ENCODE results near the gene NCOA7. TPM values are rescaled to one million over a fixed set of nuclear protein-coding genes. Genes with fewer than 3 reads are reported as not detected.
"Not testable (repeated sequence)": the region's sequence is repeated elsewhere in the genome, so short reads cannot be mapped to it uniquely, and the experiment has no call there.

Gene NCOA7
- total RNA-seq, 1 experiment from 2014 or later = 67.9 TPM

GRCh38 chr6:125966569-125966968 lies 175.8 kb downstream of the NCOA7 start:
- peaks cover 11% of the 10 kb centered on the region for H3K4me1 Mint-ChIP-seq (ENCODE audit: low read depth, unreplicated experiment)
- intact Hi-C loops (cut with micrococcal nuclease; ENCODE audit: unreplicated experiment) = no loop called here
- H3K4me3 ChIP-seq (ENCODE audit: low read depth, low read length) = no peak overlapping the region
- H3K36me3 ChIP-seq (ENCODE audit: control insufficient read depth, insufficient read depth, low read length) = 0 out of 2 replicates have a peak, but pooled peaks cover 1% of the 10 kb centered on the region
- peaks cover 19% of the 10 kb centered on the region for H3K4me1 ChIP-seq
- H3K4me3 Mint-ChIP-seq (ENCODE audit: unreplicated experiment) = no peak overlapping the region
- no peak for TF ChIP-seq CTCF (IDR thresholded peaks at IDR 0.05; ENCODE audit: insufficient read depth in 1 of 2, low read depth in 1 of 2, low read length in 1 of 2, severe bottlenecking in 1 of 2, unreplicated experiment in 1 of 2)
- no peaks in the 10 kb centered on the region for H3K27me3 ChIP-seq (replicated peaks; ENCODE audit: control insufficient read depth, insufficient read depth, low read length)
- DNase-seq = no peak
- no peak overlapping the region for H3K27ac Mint-ChIP-seq (ENCODE audit: unreplicated experiment)
- no peaks in the 10 kb centered on the region for H3K27me3 Mint-ChIP-seq (ENCODE audit: insufficient read depth, unreplicated experiment)
- no peaks in the 10 kb centered on the region for H3K9me3 Mint-ChIP-seq (ENCODE audit: unreplicated experiment)
- POLR2A ChIA-PET = no interaction called here
- H3K9me3 ChIP-seq = no peaks in the 10 kb centered on the region
- no TSS peak for BruUV-seq (replicated peaks)
- peaks cover 10% of the 10 kb centered on the region for H3K36me3 Mint-ChIP-seq (ENCODE audit: insufficient read depth, unreplicated experiment)
- CTCF ChIA-PET = no interaction called here

GRCh38 chr6:125968493-125968892 lies 177.7 kb downstream of the NCOA7 start:
- Mint-ChIP-seq H3K27me3 (ENCODE audit: insufficient read depth, unreplicated experiment) (no peaks in the 10 kb centered on the region), H3K27ac (ENCODE audit: unreplicated experiment) (no peak overlapping the region), H3K4me1 (ENCODE audit: low read depth, unreplicated experiment) (peaks cover 3% of the 10 kb centered on the region), H3K4me3 (ENCODE audit: unreplicated experiment) (no peak overlapping the region), H3K36me3 (ENCODE audit: insufficient read depth, unreplicated experiment) (peaks cover 10% of the 10 kb centered on the region), H3K9me3 (ENCODE audit: unreplicated experiment) (no peaks in the 10 kb centered on the region)
- intact Hi-C loops (cut with micrococcal nuclease; ENCODE audit: unreplicated experiment) = no loop called here
- no peak for TF ChIP-seq CTCF (IDR thresholded peaks at IDR 0.05; ENCODE audit: insufficient read depth in 1 of 2, low read depth in 1 of 2, low read length in 1 of 2, severe bottlenecking in 1 of 2, unreplicated experiment in 1 of 2)
- ChIA-PET CTCF (interaction anchor here (0.6 kb wide), 1 partner anchor 8 kb away, joined by 8 read pairs; no protein-coding TSS in a partner anchor), POLR2A (no interaction called here)
- H3K9me3 ChIP-seq = no peaks in the 10 kb centered on the region
- H3K4me3 ChIP-seq (ENCODE audit: low read depth, low read length) = no peak overlapping the region
- H3K36me3 ChIP-seq (ENCODE audit: control insufficient read depth, insufficient read depth, low read length) = 0 out of 2 replicates have a peak, but pooled peaks cover 1% of the 10 kb centered on the region
- no peak for DNase-seq
- peaks cover 7% of the 10 kb centered on the region; the same call in 1 of the 2 replicates for H3K4me1 ChIP-seq
- BruUV-seq (replicated peaks) = no TSS peak
- no peaks in the 10 kb centered on the region for H3K27me3 ChIP-seq (replicated peaks; ENCODE audit: control insufficient read depth, insufficient read depth, low read length)

GRCh38 chr6:125970760-125971159 lies 180.0 kb downstream of the NCOA7 start:
- no peak for TF ChIP-seq CTCF (IDR thresholded peaks at IDR 0.05; ENCODE audit: insufficient read depth in 1 of 2, low read depth in 1 of 2, low read length in 1 of 2, severe bottlenecking in 1 of 2, unreplicated experiment in 1 of 2)
- Histone ChIP-seq H3K36me3 (ENCODE audit: control insufficient read depth, insufficient read depth, low read length) (0 out of 2 replicates have a peak, but pooled peaks cover 1% of the 10 kb centered on the region), H3K9me3 (no peaks in the 10 kb centered on the region), H3K4me3 (ENCODE audit: low read depth, low read length) (no peak overlapping the region), H3K27me3 (replicated peaks; ENCODE audit: control insufficient read depth, insufficient read depth, low read length) (no peaks in the 10 kb centered on the region), H3K4me1 (no peaks in the 10 kb centered on the region)
- Mint-ChIP-seq H3K36me3 (ENCODE audit: insufficient read depth, unreplicated experiment) (peaks cover 15% of the 10 kb centered on the region), H3K4me3 (ENCODE audit: unreplicated experiment) (no peak overlapping the region), H3K9me3 (ENCODE audit: unreplicated experiment) (no peaks in the 10 kb centered on the region), H3K27ac (ENCODE audit: unreplicated experiment) (no peak overlapping the region), H3K4me1 (ENCODE audit: low read depth, unreplicated experiment) (no peaks in the 10 kb centered on the region), H3K27me3 (ENCODE audit: insufficient read depth, unreplicated experiment) (no peaks in the 10 kb centered on the region)
- no TSS peak for BruUV-seq (replicated peaks)
- intact Hi-C loops (cut with micrococcal nuclease; ENCODE audit: unreplicated experiment) = loop anchor here (5.0 kb wide), 1 partner anchor 113 kb away; no protein-coding TSS in a partner anchor
- ChIA-PET CTCF (interaction anchor here (0.6 to 1.1 kb wide), 2 partner anchors 15 to 183 kb away, joined by 3 to 4 read pairs; partner anchors contain the start of gene TRMT11), POLR2A (no interaction called here)
- DNase-seq = no peak

- H3K4me1 ChIP-seq; H3K4me3 ChIP-seq (ENCODE audit: low read depth, low read length): not testable (repeated sequence)
Observed at GRCh38 chr6:125972478-125972877, 181.7 kb downstream of the NCOA7 start.

More at GRCh38 chr6:125972478-125972877, 181.7 kb downstream of the NCOA7 start:
- CTCF ChIA-PET; H3K36me3 ChIP-seq (ENCODE audit: control insufficient read depth, insufficient read depth, low read length); H3K27ac Mint-ChIP-seq (ENCODE audit: unreplicated experiment); H3K9me3 ChIP-seq; H3K4me3 Mint-ChIP-seq (ENCODE audit: unreplicated experiment); H3K4me1 Mint-ChIP-seq (ENCODE audit: low read depth, unreplicated experiment); H3K27me3 Mint-ChIP-seq (ENCODE audit: insufficient read depth, unreplicated experiment); H3K36me3 Mint-ChIP-seq (ENCODE audit: insufficient read depth, unreplicated experiment); POLR2A ChIA-PET; H3K9me3 Mint-ChIP-seq (ENCODE audit: unreplicated experiment); BruUV-seq (replicated peaks); DNase-seq; H3K27me3 ChIP-seq (replicated peaks; ENCODE audit: control insufficient read depth, insufficient read depth, low read length): not testable (repeated sequence)
- intact Hi-C loops (cut with micrococcal nuclease; ENCODE audit: unreplicated experiment) = loop anchor here (5.0 kb wide), 1 partner anchor 115 kb away; no protein-coding TSS in a partner anchor

Data from Caco-2 (cell line).